HG03571 (cell line): Measurements from ENCODE around the gene MAML3.

Experiments
- ATAC-seq: cut with Tn5 transposase; IDR thresholded peaks from one replicate; pipeline ENCODE4 v1.9.1; 2021; ENCODE audit not compliant: unreplicated experiment

Gene MAML3

GRCh38 chr4:140153718-140154571 lies at the start of gene MAML3:
Gene MAML3, minus strand, starts transcription at chr4:140154184. Its CDS starts 857 bp downstream, at chr4:140153327.
- ATAC-seq = peak; percentile 44

GRCh38 chr4:140198942-140199341 lies 45.0 kb upstream of the MAML3 start:
- no peak for ATAC-seq

- no peak for ATAC-seq
These were observed 41.8 kb upstream of the MAML3 start for GRCh38 chr4:140195806-140196205.

- ATAC-seq = no peak
These were observed 35.8 kb upstream of the MAML3 start for GRCh38 chr4:140189805-140190204.

- no peak for ATAC-seq
These were observed 35.0 kb upstream of the MAML3 start for GRCh38 chr4:140188975-140189374.

- ATAC-seq = no peak
These were observed 33.3 kb upstream of the MAML3 start for GRCh38 chr4:140187316-140187695.

GRCh38 chr4:140186651-140187315 lies 32.8 kb upstream of the MAML3 start:
- no peak for ATAC-seq

GRCh38 chr4:140186082-140186438 lies 32.1 kb upstream of the MAML3 start:
- ATAC-seq = no peak

- no peak for ATAC-seq
These were observed 31.6 kb upstream of the MAML3 start for GRCh38 chr4:140185412-140186081.

GRCh38 chr4:140183270-140183669 lies 29.3 kb upstream of the MAML3 start:
- no peak for ATAC-seq

- no peak for ATAC-seq
These were observed 26.6 kb upstream of the MAML3 start for GRCh38 chr4:140180577-140180976.

- ATAC-seq = no peak
These were observed 22.8 kb upstream of the MAML3 start for GRCh38 chr4:140176735-140177134.

GRCh38 chr4:140174543-140174942 lies 20.6 kb upstream of the MAML3 start:
- ATAC-seq = no peak

GRCh38 chr4:140172960-140173359 lies 19.0 kb upstream of the MAML3 start:
- ATAC-seq = no peak

GRCh38 chr4:140170299-140170698 lies 16.3 kb upstream of the MAML3 start:
- no peak for ATAC-seq

GRCh38 chr4:140168936-140169335 lies 15.0 kb upstream of the MAML3 start:
- no peak for ATAC-seq

- ATAC-seq = no peak
These were observed 14.5 kb upstream of the MAML3 start for GRCh38 chr4:140168474-140168873.

GRCh38 chr4:140163029-140163810 lies 9.2 kb upstream of the MAML3 start:
- ATAC-seq = no peak

GRCh38 chr4:140162596-140162995 lies 8.6 kb upstream of the MAML3 start:
- ATAC-seq = no peak

GRCh38 chr4:140158365-140159030 lies 4.5 kb upstream of the MAML3 start:
- ATAC-seq = no peak

GRCh38 chr4:140157341-140157740 lies 3.4 kb upstream of the MAML3 start:
- no peak for ATAC-seq
